OCI-LY3 (cell line): ENCODE data around the gene MDFI.

Experiments used
- CTCF ChIP-seq: fragments of 200-600, 300-600 bp; sonication (generic); IDR thresholded peaks from 2 replicates; pipeline ENCODE4 v1.5.1; 2014; ENCODE audit warnings: antibody characterized with exemption, low read length, low read depth
- EZH2phosphoT487 ChIP-seq: fragments of 200-600 bp; shearing (Covaris generic); IDR thresholded peaks from 2 replicates; pipeline ENCODE4 v1.6.1; 2018; ENCODE audit warnings: antibody characterized with exemption, mixed run types, low read depth

- TF ChIP-seq CTCF (no peak), EZH2phosphoT487 (no peak)
Measured at GRCh38 chr6:41675992-41676391, 37.7 kb downstream of the MDFI start.
